Measurements from ENCODE around the gene TMEM238.

TMEM238 gene

DNA sequence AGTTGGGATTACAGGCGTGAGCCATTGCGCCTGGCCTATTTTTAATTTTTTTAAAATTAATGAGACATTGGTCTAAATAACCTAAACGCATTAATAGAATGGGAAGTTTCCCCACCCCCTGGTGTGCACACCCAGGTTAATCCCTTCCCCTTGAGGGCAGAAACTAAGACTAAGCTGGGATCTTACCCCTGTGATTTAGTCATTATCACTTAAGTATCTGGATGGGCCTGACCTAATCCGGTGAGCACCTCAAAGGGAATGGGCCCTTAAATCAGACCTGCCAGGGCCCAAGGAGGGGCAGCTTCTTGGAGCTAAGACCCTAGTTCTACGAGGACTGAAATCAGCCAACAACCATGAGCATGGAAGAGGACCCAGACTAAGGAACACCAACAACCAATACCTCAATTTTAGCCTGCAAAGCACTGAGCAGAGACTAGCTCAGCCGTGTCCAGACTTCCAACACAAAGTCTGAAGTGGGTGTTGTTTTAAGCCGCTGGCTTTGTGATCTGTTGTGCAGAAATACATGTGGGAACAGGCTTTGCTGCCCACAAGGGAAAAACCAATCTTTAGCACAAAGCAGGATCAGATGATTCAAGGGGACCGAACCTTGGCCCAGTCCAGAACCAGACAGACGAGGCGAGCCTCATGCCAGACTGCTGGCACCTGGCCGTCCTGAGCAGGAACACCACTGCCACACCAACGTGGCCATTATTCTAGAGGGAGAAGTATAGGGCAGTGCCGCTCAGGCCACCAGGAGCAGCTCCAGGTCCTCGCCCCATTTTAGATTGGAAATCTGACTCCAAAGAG lies 16.4 kb upstream of the TMEM238 start:
- DNase-seq = no peak

DNA sequence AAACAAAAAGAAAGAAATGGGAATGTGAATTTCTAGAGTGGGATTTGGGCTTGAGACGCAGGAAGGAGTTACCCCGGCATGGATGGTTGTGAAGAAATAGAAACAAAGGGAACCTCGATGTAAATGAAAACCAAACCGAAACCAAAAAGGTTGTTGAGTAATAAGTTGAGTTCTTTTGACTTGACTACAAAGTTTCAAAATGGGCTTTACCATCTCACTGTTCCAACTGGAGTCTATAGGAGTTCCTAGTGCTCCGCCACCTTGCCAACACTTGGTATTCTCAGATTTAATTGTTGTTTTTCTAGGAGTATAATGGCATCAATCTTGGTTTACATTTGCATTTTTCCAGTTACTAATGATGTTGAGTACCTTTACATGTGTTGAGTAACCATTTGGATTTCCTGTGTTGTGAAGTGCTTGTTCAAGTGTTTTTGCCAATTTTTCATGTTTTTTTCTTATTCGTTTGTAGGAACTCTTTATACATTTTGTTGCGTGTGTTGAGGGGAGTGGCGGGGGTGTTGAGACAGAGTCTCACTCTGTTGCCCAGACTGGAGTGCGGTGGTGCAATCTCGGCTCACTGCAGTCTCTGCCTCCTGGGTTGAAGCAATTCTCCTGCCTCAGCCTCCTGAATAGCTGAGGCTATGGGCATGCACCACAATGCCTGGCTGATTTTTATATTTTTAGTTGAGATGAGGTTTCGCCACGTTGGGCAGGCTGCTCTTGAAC lies 14.3 kb upstream of the TMEM238 start:
- DNase-seq = no peak

DNA sequence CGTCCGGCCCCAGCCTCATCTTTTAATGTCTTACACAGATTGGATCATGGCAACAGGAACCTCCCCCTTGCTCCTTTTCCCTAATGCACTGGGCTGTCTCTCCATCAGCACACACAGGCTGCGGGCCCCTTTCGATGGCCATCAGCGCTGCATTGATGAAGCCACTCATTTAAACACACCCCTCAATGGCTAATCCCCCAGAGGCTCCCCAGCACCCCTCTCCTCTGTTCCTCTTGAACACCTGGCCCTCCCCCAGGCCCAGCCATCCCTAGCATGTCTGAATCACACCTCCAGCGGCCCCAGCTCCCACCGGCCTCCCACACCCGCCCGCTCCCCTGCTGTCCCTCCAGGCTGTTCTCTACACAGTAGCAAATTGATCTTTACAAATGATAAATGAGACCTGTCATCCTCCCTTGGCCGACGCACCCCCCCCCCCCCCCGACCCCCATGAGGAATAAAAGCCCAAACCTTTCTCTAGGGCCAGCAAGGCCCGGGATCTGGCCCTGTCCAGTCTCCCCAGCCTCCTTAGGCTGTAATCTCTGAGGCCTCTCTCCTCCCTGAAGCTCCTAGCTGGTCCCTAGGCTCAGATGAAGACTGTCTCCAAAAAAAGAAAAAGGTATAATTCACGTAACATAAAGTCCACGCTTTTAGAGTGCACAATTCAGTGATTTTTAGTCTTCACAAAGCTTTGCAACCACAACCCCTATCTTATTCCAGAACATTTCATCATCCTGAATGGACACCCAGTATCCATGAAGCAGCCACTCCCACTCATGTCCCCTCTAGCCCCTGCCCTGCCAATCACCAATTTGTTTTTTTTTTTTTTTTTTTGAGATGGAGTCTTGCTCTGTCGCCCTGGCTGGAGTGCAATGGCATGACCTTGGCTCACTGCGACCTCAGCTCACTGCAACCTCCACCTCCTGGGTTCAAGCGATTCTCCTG lies 9.0 kb upstream of the TMEM238 start:
- DNase-seq = no peak

DNA sequence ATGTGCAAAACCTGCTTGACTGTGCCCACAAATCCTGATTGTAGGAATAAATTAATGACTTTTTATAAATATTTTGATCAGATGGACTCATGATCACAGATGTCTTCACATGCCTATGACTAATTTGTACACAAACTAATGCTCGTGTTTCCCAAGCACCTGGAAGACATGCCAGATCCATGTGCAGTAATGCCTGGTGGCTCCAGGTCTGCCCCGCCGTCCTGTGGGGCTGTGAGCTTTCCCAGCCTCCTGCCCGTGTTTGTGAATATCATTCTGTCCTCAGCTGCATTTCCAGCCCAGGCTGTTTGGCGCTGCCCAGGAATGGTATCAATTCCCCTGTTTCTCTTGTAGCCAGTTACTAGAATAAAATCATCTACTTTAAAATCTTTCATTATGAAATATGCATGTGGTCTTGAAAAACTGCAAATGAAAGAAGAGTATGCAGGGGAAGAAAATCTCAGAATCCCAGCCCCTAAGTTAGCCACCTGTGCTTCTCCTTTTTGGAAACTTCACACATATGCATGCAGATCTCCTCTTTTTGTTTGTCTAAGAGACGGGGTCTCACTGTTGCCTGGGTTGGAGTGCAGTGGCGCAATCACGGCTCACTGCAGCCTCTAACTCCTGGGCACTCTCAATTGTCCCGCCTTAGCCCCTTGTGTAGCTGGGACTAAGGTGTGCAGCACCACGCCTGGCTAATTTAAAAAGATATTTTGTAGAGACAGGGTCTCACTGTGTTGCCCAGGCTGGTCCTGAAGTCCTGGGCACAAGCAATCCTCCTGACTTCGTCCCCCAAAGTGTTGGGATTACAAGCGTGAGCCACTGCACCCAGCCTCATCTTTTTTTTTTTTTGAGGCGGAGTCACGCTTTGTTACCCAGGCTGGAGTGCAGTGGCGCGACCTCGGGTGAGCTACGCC lies 7.9 kb upstream of the TMEM238 start:
- no peak for DNase-seq

DNA sequence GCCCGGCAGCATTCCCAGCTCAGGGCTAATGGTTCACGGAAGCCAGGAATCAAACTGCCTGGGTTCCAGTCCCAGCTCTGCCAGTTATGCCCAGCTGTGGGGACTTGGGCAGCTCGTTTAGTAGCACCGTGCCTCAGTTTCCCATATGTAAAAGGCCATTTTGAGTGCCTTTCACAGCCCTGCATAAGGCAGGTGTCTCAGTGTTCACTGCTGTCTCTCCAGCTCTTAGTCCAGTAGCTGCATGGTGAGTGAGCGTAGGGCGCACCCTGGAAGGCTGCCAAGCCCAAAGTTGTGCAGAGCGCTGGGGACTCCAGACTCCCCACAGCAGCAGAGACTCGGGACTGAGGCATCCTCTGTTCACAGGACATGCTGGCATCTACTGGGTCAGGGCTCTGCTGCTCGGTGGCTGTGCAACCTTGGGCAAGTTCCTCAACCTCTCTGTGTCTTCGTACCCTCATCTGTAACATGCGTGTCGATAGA lies 7.1 kb upstream of the TMEM238 start:
- no peak for DNase-seq

- DNase-seq = no peak
Observed at GRCh38 chr19:55390461-55390880, 6.4 kb upstream of the TMEM238 start.

DNA sequence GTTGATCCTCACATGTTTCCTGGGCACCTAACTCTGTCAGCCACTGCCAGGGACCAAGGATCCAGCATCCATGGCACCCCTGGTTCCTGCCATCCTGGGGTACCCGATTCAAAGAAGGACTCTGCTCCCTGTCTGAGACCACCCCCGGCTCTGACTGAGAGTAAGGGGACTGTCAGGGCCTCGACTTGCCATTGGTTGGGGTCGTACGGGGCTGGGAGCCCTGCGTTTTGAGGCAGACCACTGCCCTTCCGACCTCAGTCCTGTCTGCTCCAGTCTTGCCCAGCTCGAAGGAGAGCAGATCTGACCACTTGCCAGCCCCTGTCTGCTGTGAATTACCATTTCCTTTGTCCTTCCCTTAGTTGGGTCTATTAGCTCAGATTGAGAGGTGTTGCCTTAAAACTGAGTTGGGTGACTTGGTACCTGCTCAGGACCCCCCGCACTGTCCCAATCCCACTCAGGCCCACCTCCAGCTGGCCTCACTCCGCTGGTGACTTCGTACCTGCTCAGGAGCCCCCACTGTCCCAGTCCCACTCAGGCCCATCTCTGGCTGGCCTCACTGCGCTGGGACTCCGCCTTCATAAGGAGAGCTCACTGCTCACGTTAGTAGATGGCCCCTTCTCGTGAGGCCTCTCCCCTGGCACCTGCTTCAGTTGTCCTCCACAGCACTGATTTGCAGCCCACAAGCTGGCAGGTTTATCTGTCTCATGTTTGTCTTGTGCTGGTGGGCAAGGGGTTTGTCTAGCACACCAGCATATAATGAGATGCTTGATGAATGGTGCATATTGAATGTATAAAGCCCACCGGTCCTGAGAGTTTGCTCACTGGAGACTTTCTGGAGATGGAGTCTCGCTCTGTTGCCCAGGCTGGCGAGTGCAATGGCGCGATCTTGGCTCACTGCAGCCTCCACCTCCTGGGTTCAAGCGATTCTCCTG lies 5.6 kb upstream of the TMEM238 start:
- DNase-seq = no peak

GRCh38 chr19:55387736-55388497 lies 3.8 kb upstream of the TMEM238 start:
- DNase-seq = no peak

DNA sequence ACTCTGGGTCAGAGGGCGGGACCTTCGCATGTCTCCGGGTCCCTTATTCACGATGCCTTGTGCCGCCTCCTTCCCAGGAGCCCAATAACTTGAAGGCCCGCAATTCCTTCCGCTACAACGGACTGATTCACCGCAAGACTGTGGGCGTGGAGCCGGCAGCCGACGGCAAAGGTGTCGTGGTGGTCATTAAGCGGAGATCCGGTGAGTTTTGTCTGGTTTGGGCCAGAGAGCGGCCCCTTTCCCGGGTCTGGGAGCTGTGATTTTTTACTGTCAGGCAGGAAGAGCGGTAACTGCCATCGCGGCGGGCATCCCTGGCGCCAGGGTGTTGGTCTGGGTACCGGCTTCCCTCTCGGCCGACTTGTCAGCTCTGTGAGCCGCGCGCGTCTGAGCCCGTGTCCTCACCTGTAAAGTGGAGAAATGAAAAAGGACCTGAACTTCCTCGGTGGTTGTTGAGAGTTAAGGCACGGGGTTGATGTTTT lies 2.4 kb upstream of the TMEM238 start:
- DNase-seq = no peak

DNA sequence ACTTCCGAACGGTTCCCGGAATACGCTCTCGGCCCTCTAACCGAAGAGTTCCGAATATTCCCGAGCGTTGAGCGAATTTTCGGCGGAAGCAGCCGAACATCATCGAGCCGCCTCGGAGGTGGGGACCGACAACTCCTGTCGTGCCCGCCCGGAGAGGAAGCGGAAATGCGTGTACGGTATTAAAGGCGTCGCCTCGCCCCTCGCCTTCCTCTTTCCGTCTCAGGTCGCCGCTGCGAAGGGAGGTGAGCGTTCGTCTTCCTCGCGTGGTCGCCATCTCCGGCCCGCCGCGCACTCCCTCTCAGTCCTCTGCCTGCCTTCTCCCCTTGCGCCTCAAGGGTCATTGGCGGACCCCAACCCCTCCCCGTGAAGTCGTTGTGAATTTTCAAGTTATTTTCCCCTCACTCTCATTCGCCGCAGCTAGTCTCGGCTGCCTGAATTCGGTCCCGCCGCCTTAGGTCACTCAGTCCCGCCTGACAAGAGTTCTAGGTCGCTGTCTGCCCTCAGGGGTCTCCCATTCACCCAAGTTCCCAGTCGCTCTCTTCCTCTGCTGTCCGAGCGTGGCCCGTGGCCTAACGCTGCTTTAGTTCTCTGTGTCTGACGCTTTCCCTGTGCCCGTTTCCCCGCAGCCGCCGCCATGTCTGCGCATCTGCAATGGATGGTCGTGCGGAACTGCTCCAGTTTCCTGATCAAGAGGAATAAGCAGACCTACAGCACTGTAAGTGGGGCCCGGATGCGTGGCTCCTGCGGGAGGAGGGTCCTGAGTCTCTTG lies 1.8 kb upstream of the TMEM238 start, which contains the start of gene RPL28:
Gene RPL28 (plus strand): TSS at position 209 of the 769 bp plus-strand sequence. CDS start 426 bp downstream, at position 635.
- no peak for DNase-seq

- DNase-seq = no peak
Observed at GRCh38 chr19:55384920-55385723, 1.0 kb upstream of the TMEM238 start.

GRCh38 chr19:55383279-55384130 lies 587 bp downstream of the TMEM238 start:
- DNase-seq = no peak

DNA sequence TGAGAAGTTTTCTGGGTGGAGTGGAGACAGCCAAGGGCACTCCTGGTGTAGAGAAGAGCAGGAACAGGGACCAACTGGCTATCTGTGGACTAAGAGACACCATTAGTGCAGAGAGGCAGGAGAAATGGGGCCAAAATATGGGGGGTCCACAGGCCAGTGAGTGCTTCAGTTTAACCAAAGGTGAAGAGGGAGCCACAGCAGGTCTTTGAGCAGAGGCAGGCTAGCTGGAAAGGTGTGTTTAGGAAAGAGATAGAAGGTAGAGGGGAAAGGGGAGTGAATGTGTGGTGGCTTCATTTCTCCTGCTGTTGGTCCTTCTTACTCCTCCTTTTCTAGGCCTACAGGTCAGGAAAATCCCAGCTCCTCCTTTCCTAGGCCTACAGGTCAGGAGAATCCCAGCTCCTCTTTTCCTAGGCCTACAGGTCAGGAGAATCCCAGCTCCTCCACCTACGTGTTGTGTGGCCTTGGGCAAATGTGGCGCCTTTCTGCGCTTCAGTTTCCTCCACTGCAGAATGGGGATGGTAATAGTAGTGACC lies 1.5 kb downstream of the TMEM238 start:
- DNase-seq = no peak

DNA sequence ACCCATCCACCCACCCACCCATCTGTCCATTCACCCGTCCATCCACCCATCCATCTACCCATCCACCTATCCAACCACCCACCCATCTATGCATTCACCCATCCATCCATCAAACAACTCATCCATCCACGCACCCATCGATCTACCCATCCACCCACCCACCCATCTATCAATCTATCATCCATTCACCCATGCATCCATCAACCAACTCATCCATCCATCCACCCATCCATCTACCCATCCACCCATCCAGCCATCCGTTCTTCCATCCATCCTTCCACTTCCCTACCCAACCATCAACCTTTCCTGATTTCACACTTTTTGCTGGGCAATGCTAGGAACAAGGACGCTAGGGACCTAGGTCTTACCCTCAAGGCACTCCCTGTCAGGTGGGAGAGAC lies 2.1 kb downstream of the TMEM238 start:
- DNase-seq = no peak

DNA sequence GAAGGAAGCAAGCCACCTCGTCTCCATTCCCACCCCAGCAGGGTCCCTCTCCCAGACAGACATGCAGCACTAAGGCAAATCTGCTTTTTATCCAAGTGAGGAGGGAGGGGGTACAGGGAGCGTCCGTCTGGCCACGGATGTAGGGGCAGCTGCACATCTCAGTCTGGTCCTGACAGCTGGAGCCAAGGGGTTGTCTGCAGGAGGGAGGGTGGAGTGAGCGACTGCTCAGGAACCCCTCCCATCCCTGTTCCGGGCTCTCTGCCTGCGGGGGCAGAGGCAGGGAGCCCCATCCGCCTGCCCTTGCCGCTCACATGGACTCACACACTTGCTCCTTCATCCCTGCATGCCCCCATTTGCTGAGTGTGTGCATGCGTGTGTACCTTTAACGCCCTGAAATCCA lies 4.9 kb downstream of the TMEM238 start:
- no peak for DNase-seq

DNA sequence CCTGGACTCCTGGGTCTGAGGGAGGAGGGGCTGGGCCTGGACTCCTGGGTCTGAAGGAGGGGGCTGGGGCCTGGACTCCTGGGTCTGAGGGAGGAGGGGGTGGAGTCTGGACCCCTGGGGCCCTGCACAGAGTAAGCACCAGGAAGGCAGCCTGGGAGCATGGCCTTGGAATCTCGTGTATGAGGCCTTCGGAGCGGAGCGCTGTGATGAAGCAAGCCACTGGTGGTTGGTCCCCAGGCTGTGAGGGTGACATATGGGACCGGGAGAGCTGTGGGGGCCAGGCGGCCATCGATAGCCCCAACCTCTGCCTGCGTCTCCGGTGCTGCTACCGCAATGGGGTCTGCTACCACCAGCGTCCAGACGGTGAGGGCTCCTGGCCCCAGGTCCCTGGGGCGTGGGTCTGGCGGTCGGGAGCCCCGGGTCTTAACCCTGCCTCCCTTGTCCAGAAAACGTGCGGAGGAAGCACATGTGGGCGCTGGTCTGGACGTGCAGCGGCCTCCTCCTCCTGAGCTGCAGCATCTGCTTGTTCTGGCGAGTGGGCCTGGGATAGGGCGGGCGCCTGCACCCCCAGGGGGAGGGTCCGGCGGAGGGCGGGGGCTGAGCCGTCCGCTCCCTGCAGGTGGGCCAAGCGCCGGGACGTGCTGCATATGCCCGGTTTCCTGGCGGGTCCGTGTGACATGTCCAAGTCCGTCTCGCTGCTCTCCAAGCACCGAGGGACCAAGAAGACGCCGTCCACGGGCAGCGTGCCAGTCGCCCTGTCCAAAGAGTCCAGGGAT lies 6.5 kb downstream of the TMEM238 start:
- DNase-seq = no peak
